ENCODE measurements around the gene IGFL2.
"Not testable (repeated sequence)": the region's sequence is repeated elsewhere in the genome, so short reads cannot be mapped to it uniquely, and the experiment has no call there.

Gene IGFL2

DNA sequence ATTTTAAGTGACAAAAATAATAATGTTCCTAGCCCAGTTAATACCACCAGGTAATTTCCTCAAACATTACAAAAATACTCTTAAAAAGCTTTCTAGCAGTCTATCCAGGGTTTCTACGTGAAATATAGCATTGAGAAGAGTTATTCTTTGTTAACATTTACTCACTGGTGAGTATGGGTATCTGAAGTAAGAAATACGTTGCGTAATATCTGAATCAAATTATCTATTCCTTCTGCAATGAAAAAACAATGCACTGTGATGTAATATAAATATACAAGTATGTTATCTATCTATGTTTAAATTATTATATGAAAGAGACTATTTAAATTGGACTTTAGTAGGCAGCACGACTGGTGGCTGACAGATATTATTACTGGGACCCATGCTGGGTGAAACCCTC is 5.7 kb upstream of the IGFL2 start:
- DNase-seq (ENCODE audit: low spot score): no peak

DNA sequence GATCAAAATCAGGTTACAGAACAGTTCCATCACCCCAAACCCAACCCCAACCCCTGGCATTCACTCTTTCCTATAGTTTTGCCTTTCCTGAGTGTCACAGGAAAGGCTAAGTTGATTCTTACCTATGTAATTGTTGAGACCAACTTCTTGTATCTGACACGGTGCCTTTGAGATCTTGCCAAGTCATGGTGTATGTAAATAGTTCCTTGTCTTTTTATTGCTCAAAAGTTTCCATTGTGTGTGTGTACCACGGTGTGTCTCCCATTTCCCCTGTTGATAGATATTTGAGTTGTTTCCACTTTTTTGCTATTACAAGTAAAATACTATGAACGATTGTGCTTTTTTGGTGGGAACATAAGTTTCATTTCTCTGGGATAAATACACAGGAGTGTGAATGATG is 3.3 kb upstream of the IGFL2 start:
- no peak for DNase-seq (ENCODE audit: low spot score)

GRCh38 chr19:46147166-46147740 is 785 bp upstream of the IGFL2 start:
- DNase-seq (ENCODE audit: low spot score): no peak

DNA sequence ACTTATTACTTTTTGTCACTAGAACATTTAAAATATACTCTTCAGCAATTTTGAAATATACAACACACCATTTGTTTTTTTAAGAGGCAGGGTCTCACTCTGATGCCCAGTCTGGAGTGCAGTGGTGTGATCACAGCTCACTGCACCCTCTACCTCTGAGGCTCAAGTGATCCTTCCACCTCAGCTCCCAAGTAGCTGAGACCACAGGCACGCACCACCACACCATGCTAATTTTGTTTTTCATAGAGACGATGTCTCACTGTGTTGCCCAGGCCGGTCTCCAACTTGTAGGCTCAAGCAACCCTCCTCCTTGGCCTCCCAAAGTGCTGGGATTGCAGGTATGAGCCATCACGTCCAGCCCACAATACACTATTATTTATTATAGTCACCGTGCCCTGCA is 2.6 kb downstream of the IGFL2 start:
- DNase-seq (ENCODE audit: low spot score): no peak

DNA sequence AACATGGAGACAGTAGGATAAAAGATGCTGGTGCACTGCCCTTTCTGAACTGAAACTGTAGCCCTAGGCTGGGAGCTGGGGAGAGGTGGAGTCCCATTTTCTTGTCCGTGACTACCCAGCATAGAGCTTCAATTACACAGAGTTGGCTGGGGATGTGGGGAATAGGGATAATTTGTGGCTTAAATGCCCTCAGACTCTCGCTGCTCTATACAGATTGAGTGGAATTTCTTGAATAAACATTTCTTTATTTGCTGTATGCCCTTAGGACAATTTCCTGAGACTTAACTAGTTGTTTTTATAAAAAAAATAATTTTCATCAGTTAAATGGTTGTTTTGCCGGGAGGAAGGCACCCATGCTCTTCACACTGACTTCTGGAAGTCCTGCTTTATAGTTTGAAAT is 7.2 kb downstream of the IGFL2 start:
- no peak for DNase-seq (ENCODE audit: low spot score)

GRCh38 chr19:46159418-46160232 is 11.6 kb downstream of the IGFL2 start:
- DNase-seq (ENCODE audit: low spot score): no peak

DNA sequence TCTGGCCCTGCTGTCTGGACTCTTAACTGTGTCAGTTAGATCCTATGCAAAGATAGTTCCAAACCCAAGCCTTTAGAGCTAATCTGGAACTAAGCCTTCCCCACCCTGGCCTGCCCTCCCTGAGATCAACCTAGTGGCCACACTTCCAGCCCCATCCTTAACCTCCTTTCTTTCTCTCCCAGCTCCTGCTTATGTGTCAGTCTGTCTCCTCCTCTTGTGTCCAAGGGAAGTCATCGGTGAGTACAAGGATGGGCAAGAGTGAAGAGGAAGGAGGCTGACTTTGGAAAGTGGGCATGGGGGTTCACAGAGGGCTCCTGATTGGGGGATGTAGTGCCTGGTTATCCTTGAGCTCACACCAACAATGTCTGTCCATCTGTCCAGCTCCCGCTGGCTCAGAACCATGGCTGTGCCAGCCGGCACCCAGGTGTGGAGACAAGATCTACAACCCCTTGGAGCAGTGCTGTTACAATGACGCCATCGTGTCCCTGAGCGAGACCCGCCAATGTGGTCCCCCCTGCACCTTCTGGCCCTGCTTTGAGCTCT is 12.3 kb downstream of the IGFL2 start:
- DNase-seq (ENCODE audit: low spot score): no peak

GRCh38 chr19:46161642-46162257 is 13.7 kb downstream of the IGFL2 start:
- not testable (repeated sequence) for DNase-seq (ENCODE audit: low spot score)

GRCh38 chr19:46162731-46163130 is 14.7 kb downstream of the IGFL2 start:
- no peak for DNase-seq (ENCODE audit: low spot score)

DNA sequence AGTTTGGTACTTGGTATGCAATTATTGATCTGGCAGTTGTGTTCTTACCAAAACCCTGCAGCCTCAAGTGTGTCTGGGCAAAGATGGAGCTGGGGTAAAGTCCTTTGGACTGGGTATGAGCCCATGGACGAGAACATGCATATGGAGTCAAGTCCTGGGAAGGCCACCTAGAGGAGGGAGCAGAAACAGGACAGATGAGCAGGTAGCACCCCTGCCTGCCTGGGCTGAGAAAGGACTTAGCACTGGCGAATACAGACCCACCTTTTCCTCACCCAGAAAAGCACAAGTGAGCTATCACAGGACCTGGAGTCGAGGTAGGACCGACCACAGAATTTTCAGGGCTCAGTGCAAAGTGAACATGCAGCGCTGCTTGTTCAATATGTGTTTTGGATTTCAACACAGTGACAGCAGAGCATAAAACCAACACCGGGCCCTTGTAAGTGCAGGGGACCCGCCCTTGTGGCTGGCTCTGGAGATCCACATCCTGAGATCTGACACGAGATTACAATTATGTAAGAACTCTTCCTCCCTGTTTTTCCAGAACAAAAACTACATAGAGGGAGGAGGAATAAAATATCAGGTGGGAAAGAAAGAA is 25.9 kb downstream of the IGFL2 start:
- DNase-seq (ENCODE audit: low spot score): no peak

DNA sequence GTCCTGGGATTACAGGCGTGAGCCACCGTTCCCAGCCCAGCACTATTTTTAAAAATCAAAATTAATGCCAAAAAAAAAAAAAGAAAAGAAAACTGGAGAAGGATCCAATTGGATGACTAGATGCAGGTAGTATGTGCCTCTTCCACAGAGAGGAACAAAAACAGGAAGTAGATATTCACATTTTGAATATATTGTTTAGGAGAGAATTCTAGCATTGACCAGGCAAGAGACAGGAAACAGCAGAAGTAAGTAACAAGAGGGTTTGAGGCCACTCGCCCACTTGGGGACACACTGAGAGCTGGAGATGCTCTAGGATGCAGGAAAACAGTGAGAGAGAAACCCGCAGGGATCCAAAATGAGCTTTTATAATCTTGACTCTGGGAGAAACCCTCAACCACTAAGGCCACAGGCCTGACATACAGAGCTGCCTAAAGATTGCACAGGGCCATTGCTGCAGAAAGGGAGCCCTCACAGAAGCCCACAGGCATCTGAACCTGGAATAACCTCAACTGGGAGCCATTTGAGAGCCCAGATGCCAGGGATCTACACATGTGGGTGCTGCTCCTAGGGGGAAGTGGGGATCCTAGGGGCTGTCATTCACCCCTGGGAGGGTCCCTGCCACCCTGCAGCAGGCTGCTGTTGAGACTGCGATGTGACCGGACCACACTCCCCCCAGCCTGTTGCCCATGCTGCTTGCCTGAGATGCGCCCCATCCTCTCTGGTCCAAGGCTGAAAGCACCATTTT is 28.2 kb downstream of the IGFL2 start:
- DNase-seq (ENCODE audit: low spot score): no peak

- no peak for DNase-seq (ENCODE audit: low spot score)
These were observed 31.2 kb downstream of the IGFL2 start for GRCh38 chr19:46179076-46179759.

DNA sequence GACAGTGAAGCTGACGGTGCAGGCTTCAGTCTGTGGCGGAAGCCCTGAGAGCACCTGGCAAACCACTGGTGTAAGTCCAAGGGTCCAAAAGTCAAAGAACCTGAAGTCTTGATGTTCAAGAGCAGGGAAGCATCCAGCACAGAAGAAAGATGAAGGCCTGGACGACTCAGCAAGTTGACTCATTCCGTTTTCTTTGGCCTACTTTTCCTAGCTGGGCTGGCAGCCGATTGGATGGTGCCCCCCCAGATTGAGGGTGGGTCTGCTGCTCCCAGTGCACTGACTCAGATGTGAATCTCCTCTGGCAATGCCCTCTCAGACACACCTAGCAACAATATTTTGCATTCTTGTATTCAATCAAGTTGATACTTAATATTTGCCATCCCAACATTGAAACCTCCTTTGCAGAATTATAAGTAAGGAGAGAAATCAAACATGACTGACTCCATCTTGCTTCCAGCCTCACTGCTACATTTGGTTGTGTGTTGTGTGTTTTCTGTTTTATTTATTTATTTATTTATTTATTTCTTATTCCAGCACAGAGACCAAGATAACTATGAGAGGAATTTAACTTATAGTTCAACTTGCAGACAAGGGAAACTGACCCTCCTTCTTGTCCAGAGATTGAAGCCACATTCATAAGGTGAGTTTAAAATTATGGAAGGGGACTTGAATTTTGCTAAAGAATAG is 32.8 kb downstream of the IGFL2 start:
- DNase-seq (ENCODE audit: low spot score): no peak

DNA sequence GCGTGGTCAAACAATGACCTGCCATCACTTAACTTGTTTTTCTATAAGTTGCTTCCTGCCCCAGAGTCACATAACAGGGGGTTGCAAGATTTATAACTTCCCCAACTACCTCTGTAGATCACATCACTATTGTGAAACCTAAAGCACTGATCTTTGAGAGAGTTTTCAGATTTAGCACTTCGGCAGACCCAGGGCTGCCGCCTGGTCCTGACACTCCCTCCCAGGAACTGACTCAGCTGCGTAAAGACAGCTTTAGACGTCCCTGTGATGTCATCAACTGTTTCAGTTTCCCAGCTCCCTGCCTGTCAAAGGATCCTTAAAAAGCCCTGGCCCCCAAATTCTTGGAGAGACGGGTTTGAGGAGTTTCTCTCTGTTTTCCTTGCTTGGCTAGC is 33.3 kb downstream of the IGFL2 start:
- no peak for DNase-seq (ENCODE audit: low spot score)

DNA sequence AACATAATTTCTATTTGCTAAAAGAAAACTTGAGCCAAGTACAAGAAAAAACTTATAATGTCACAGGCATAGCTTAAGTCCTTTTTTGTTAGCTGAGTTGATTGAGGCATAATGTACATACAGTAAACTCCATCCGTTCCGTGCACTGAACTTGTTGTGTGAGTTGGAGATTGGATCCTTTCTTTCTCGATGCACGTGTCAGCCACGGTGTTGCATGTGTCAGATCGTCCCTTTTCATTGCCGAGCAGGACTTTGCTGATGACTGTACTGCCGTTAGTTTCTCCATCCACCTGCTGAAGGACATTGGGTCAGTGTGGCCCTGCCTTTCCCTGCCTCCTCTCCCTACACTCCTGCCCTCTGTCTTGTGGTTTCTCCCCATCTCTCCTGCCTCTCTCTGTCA is 34.4 kb downstream of the IGFL2 start:
- DNase-seq (ENCODE audit: low spot score): no peak

GRCh38 chr19:46184775-46185710 is 37.0 kb downstream of the IGFL2 start:
- DNase-seq (ENCODE audit: low spot score): not testable (repeated sequence)

DNA sequence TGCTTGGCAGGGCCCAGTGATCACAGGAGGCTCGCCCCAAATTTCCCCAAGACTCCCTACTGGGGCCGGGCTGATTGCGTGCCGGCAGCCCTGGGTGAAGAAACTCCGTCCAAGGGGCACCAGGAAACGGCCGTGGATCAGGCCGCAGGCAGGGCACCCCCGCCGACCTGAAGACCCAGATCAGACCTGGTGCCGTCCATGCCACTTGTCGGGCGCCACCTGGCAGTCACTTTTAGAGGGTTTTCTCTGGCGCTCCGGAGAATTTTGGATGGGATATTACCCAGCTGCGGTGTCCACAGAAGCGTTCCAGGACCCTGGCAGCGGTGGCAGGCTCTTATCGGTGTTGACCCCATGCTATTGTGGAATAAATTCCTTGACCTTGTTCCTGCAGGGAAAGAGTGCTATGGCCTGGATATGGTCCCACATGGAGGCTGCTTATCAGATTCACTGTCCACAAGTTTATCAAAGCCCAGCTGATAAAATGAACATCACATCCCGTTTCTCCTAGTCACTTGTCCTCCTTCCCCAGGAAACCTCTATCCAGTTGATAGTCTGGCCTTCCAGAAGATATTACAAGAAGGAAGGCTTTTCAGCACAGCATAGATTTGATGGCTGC is 38.2 kb downstream of the IGFL2 start:
- no peak for DNase-seq (ENCODE audit: low spot score)

GRCh38 chr19:46186717-46187101 is 38.7 kb downstream of the IGFL2 start:
- DNase-seq (ENCODE audit: low spot score): no peak

Data from D341Med (cell line).